ENCODE results near the gene S100A13. TPM values are rescaled to one million over a fixed set of nuclear protein-coding genes. Genes with fewer than 3 reads are reported as not detected.
A peak's percentile ranks its signal among the peaks of the same experiment; 100 is the strongest.

Gene S100A13
- total RNA-seq, 1 experiment from 2014 or later: 210 TPM

DNA sequence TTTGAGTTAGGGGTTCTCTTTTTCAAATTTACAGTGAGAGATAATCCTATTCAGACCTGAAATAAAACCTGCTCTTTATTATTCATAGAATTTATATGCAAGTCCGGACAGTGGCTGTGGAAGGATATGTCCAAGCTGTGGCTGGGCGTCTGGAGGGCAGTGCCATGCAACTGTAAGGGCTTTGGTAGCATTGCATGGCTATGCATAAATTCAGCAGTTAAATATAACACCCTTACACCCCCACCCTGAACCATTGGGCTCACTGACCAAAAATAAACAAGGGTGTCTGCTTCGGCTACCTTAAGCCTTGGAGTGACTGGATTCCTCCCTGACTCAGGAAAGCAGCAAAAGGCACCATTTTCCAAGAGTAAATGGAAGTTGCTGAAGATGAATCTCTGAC lies 12.0 kb upstream of the S100A13 start:
- Mint-ChIP-seq H3K27me3 (ENCODE audit: insufficient read depth, unreplicated experiment) (no peaks in the 10 kb centered on the region), H3K4me3 (ENCODE audit: unreplicated experiment) (no peak overlapping the region), H3K9me3 (ENCODE audit: unreplicated experiment) (no peaks in the 10 kb centered on the region), H3K27ac (ENCODE audit: low read depth, unreplicated experiment) (no peak overlapping the region), H3K4me1 (ENCODE audit: insufficient read depth, unreplicated experiment) (peaks cover 27% of the 10 kb centered on the region), H3K36me3 (ENCODE audit: insufficient read depth, unreplicated experiment) (peaks cover 93% of the 10 kb centered on the region)
- BruUV-seq (replicated peaks): no TSS peak
- POLR2A ChIA-PET: interaction anchor here (0.6 to 46.1 kb wide), 4 partner anchors 11 to 325 kb away, joined by 3 to 1272 read pairs (median 36); partner anchors contain the start of genes S100A1, S100A13, S100A14 and S100A16
- intact Hi-C loops (cut with micrococcal nuclease): no loop called here
- CTCF ChIA-PET: interaction anchor here (0.7 to 4.6 kb wide), 5 partner anchors 24 to 129 kb away, joined by 3 to 23 read pairs (median 3); no protein-coding TSS in a partner anchor
- no peak for DNase-seq (ENCODE audit: unreplicated experiment)
- TF ChIP-seq, protein P1, sequence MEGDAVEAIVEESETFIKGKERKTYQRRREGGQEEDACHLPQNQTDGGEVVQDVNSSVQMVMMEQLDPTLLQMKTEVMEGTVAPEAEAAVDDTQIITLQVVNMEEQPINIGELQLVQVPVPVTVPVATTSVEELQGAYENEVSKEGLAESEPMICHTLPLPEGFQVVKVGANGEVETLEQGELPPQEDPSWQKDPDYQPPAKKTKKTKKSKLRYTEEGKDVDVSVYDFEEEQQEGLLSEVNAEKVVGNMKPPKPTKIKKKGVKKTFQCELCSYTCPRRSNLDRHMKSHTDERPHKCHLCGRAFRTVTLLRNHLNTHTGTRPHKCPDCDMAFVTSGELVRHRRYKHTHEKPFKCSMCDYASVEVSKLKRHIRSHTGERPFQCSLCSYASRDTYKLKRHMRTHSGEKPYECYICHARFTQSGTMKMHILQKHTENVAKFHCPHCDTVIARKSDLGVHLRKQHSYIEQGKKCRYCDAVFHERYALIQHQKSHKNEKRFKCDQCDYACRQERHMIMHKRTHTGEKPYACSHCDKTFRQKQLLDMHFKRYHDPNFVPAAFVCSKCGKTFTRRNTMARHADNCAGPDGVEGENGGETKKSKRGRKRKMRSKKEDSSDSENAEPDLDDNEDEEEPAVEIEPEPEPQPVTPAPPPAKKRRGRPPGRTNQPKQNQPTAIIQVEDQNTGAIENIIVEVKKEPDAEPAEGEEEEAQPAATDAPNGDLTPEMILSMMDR (IDR thresholded peaks at IDR 0.05; ENCODE audit: unreplicated experiment): no peak

DNA sequence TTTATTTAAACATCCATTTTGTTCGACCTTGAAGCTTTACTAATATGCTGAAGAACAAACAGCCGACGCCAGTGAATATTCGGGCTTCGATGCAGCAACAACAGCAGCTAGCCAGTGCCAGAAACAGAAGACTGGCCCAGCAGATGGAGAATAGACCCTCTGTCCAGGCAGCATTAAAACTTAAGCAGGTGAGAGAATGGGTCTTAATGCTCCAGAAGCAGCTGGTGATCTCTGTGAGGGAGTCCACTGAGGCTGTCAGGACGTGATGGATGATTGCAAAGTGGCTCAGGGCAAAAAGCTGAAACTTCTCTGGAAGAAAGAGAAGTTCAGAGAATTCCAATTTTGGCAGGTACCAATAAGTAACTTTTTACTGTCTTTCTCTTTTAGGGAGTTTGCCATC lies 11.0 kb upstream of the S100A13 start:
- intact Hi-C loops (cut with micrococcal nuclease): no loop called here
- TF ChIP-seq, protein P1 (IDR thresholded peaks at IDR 0.05; ENCODE audit: unreplicated experiment): no peak
- peaks cover 25% of the 10 kb centered on the region for H3K4me1 Mint-ChIP-seq (ENCODE audit: insufficient read depth, unreplicated experiment)
- H3K27ac Mint-ChIP-seq (ENCODE audit: low read depth, unreplicated experiment): no peak overlapping the region
- DNase-seq (ENCODE audit: unreplicated experiment): no peak
- CTCF ChIA-PET: interaction anchor here (0.5 to 4.6 kb wide), 8 partner anchors 11 to 271 kb away, joined by 3 to 23 read pairs (median 3); partner anchors contain the start of gene S100A6
- BruUV-seq (replicated peaks): no TSS peak
- no peak overlapping the region for H3K4me3 Mint-ChIP-seq (ENCODE audit: unreplicated experiment)
- H3K27me3 Mint-ChIP-seq (ENCODE audit: insufficient read depth, unreplicated experiment): no peaks in the 10 kb centered on the region
- peaks cover 88% of the 10 kb centered on the region for H3K36me3 Mint-ChIP-seq (ENCODE audit: insufficient read depth, unreplicated experiment)
- POLR2A ChIA-PET: interaction anchor here (1.2 to 46.1 kb wide), 6 partner anchors 12 to 66 kb away, joined by 3 to 1272 read pairs (median 5); partner anchors contain the start of genes ILF2, S100A1, S100A13 and S100A14
- H3K9me3 Mint-ChIP-seq (ENCODE audit: unreplicated experiment): no peaks in the 10 kb centered on the region

DNA sequence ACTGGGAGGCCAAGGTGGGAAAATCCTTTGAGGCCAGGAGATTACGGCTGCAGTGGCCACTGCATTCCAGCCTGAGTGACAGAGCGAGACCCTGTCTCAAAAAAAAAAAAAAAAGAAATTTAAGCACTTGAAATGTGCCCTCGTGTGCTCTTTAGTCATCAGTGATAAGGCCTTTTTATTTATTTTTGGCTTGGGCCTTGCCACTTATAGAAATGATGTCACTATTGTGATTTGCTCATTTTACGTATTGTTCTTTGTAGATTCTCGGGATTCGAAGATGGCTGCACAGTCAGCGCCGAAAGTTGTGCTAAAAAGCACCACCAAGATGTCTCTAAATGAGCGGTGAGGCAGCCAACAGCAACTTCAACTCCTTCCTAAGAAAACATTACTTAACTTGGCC lies 9.0 kb upstream of the S100A13 start:
- peaks cover 32% of the 10 kb centered on the region for H3K4me1 Mint-ChIP-seq (ENCODE audit: insufficient read depth, unreplicated experiment)
- H3K9me3 Mint-ChIP-seq (ENCODE audit: unreplicated experiment): no peaks in the 10 kb centered on the region
- no peak for DNase-seq (ENCODE audit: unreplicated experiment)
- H3K36me3 Mint-ChIP-seq (ENCODE audit: insufficient read depth, unreplicated experiment): peaks cover 75% of the 10 kb centered on the region
- ChIA-PET CTCF (no interaction called here), POLR2A (interaction anchor here (1.2 to 46.1 kb wide), 5 partner anchors 14 to 341 kb away, joined by 3 to 1272 read pairs (median 30); partner anchors contain the start of genes JTB, S100A1, S100A13 and S100A14)
- H3K27me3 Mint-ChIP-seq (ENCODE audit: insufficient read depth, unreplicated experiment): no peaks in the 10 kb centered on the region
- TF ChIP-seq, protein P1 (IDR thresholded peaks at IDR 0.05; ENCODE audit: unreplicated experiment): no peak
- intact Hi-C loops (cut with micrococcal nuclease): no loop called here
- peak overlapping the region; percentile 7 for H3K27ac Mint-ChIP-seq (ENCODE audit: low read depth, unreplicated experiment)
- BruUV-seq (replicated peaks): no TSS peak
- no peak overlapping the region for H3K4me3 Mint-ChIP-seq (ENCODE audit: unreplicated experiment)

DNA sequence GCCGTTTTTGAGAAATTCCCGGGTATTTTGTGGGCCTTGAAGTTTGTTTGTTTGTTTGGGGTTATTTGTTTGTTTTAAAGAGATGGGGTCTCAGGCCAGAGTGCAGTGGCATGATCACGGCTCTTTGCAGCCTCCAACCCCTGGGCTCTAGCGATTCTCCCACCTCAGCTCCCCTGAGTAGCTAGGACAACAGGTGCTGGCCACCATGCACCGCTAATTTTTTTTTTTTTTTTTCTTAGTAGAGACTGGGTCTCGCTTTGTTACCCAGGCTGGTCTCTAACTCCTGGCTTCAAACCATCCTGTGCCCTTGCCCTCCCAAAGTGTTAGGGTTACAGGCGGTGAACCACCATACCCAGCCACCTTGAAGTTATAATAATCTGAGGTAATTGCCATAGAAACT lies 8.6 kb upstream of the S100A13 start:
- no TSS peak for BruUV-seq (replicated peaks)
- intact Hi-C loops (cut with micrococcal nuclease): no loop called here
- Mint-ChIP-seq H3K4me1 (ENCODE audit: insufficient read depth, unreplicated experiment) (peaks cover 32% of the 10 kb centered on the region), H3K36me3 (ENCODE audit: insufficient read depth, unreplicated experiment) (peaks cover 70% of the 10 kb centered on the region), H3K27ac (ENCODE audit: low read depth, unreplicated experiment) (peak overlapping the region; percentile 36), H3K27me3 (ENCODE audit: insufficient read depth, unreplicated experiment) (no peaks in the 10 kb centered on the region), H3K9me3 (ENCODE audit: unreplicated experiment) (no peaks in the 10 kb centered on the region), H3K4me3 (ENCODE audit: unreplicated experiment) (peak overlapping the region; percentile 97)
- ChIA-PET CTCF (interaction anchor here (0.6 to 2.7 kb wide), 7 partner anchors 10 to 1504 kb away, joined by 3 to 28 read pairs (median 4); no protein-coding TSS in a partner anchor), POLR2A (interaction anchor here (0.5 to 46.1 kb wide), 8 partner anchors 10 to 323 kb away, joined by 3 to 1272 read pairs (median 45); partner anchors contain the start of genes CRTC2, ILF2, S100A1 and S100A13)
- TF ChIP-seq, protein P1 (IDR thresholded peaks at IDR 0.05; ENCODE audit: unreplicated experiment): no peak
- DNase-seq (ENCODE audit: unreplicated experiment): no peak
